ENCODE data around the gene RAB43. TPM values are rescaled to one million over a fixed set of nuclear protein-coding genes. Genes with fewer than 3 reads are reported as not detected.
"Not testable (repeated sequence)": the region's sequence is repeated elsewhere in the genome, so short reads cannot be mapped to it uniquely, and the experiment has no call there.

The RAB43 gene
- total and polyA plus RNA-seq, 4 donors, result 3.5 to 25.4 (median 17.1) TPM

GRCh38 chr3:129144786-129145185 lies 23.2 kb upstream of the RAB43 start:
- no peak for ATAC-seq (ENCODE audit: low FRiP score)
- intact Hi-C loops (cut with DNase I), result no loop called here
- no peak overlapping the region for H3K4me3 ChIP-seq (ENCODE audit: low read length in 2 of 2)
- H3K36me3 ChIP-seq (ENCODE audit: control insufficient read depth in 1 of 2, insufficient read depth in 2 of 2, low read length in 1 of 2), result peaks cover 2 to 4% of the 10 kb centered on the region in 2 donors
- DNase-seq, result no peak
- no peak overlapping the region for H3K27ac ChIP-seq (ENCODE audit: low read depth in 1 of 2, low read length in 2 of 2)
- no peaks in the 10 kb centered on the region for H3K9me3 ChIP-seq (ENCODE audit: control insufficient read depth, low read length)
- H3K4me1 ChIP-seq (ENCODE audit: control insufficient read depth in 1 of 2, insufficient read depth in 2 of 2, low read length in 2 of 2), result peaks cover 0 to 1% of the 10 kb centered on the region in 2 donors
- no peaks in the 10 kb centered on the region for H3K27me3 ChIP-seq (ENCODE audit: control insufficient read depth in 1 of 2, insufficient read depth in 2 of 2, low read length in 1 of 2)

GRCh38 chr3:129141011-129141410 lies 19.4 kb upstream of the RAB43 start:
- H3K27ac ChIP-seq (ENCODE audit: low read depth in 1 of 2, low read length in 2 of 2); ATAC-seq (ENCODE audit: low FRiP score); H3K4me1 ChIP-seq (ENCODE audit: control insufficient read depth in 1 of 2, insufficient read depth in 2 of 2, low read length in 2 of 2); intact Hi-C loops (cut with DNase I); DNase-seq; H3K4me3 ChIP-seq (ENCODE audit: low read length in 2 of 2); H3K27me3 ChIP-seq (ENCODE audit: control insufficient read depth in 1 of 2, insufficient read depth in 2 of 2, low read length in 1 of 2); H3K36me3 ChIP-seq (ENCODE audit: control insufficient read depth in 1 of 2, insufficient read depth in 2 of 2, low read length in 1 of 2); H3K9me3 ChIP-seq (ENCODE audit: control insufficient read depth, low read length): not testable (repeated sequence)
- 88 to 92% methylated on average over 5 of the region's 5 CpGs for WGBS, 2 donors

- ATAC-seq (ENCODE audit: low FRiP score) (no peak), DNase-seq (no peak)
- Histone ChIP-seq H3K4me1 (ENCODE audit: control insufficient read depth in 1 of 2, insufficient read depth in 2 of 2, low read length in 2 of 2) (no peaks in the 10 kb centered on the region), H3K9me3 (ENCODE audit: control insufficient read depth, low read length) (no peaks in the 10 kb centered on the region), H3K36me3 (ENCODE audit: control insufficient read depth in 1 of 2, insufficient read depth in 2 of 2, low read length in 1 of 2) (peaks cover 2 to 4% of the 10 kb centered on the region in 2 donors), H3K27ac (ENCODE audit: low read depth in 1 of 2, low read length in 2 of 2) (no peak overlapping the region), H3K4me3 (ENCODE audit: low read length in 2 of 2) (no peak overlapping the region), H3K27me3 (ENCODE audit: control insufficient read depth in 1 of 2, insufficient read depth in 2 of 2, low read length in 1 of 2) (no peaks in the 10 kb centered on the region)
- intact Hi-C loops (cut with DNase I), result no loop called here
- WGBS, 2 donors, result 63 to 69% methylated on average over 1 of the region's 1 CpG
Observed at GRCh38 chr3:129139911-129140310, 18.3 kb upstream of the RAB43 start.

- H3K27me3 ChIP-seq (ENCODE audit: control insufficient read depth in 1 of 2, insufficient read depth in 2 of 2, low read length in 1 of 2); ATAC-seq (ENCODE audit: low FRiP score); H3K4me3 ChIP-seq (ENCODE audit: low read length in 2 of 2); H3K27ac ChIP-seq (ENCODE audit: low read depth in 1 of 2, low read length in 2 of 2); H3K4me1 ChIP-seq (ENCODE audit: control insufficient read depth in 1 of 2, insufficient read depth in 2 of 2, low read length in 2 of 2); DNase-seq; H3K9me3 ChIP-seq (ENCODE audit: control insufficient read depth, low read length); intact Hi-C loops (cut with DNase I): not testable (repeated sequence)
- peaks cover 3 to 15% of the 10 kb centered on the region in 2 donors for H3K36me3 ChIP-seq (ENCODE audit: control insufficient read depth in 1 of 2, insufficient read depth in 2 of 2, low read length in 1 of 2)
- 95 to 98% methylated on average over 10 of the region's 10 CpGs for WGBS, 2 donors
Observed at GRCh38 chr3:129136275-129136674, 14.7 kb upstream of the RAB43 start.

GRCh38 chr3:129132097-129132866 lies 10.7 kb upstream of the RAB43 start:
- ATAC-seq (ENCODE audit: low FRiP score), result no peak
- H3K27me3 ChIP-seq (ENCODE audit: control insufficient read depth in 1 of 2, insufficient read depth in 2 of 2, low read length in 1 of 2), result no peaks in the 10 kb centered on the region
- H3K9me3 ChIP-seq (ENCODE audit: control insufficient read depth, low read length), result no peaks in the 10 kb centered on the region
- no peak overlapping the region for H3K27ac ChIP-seq (ENCODE audit: low read depth in 1 of 2, low read length in 2 of 2)
- H3K4me1 ChIP-seq (ENCODE audit: control insufficient read depth in 1 of 2, insufficient read depth in 2 of 2, low read length in 2 of 2), result no peaks in the 10 kb centered on the region
- 84 to 89% methylated on average over 5 of the region's 5 CpGs for WGBS, 2 donors
- no peak for DNase-seq
- H3K4me3 ChIP-seq (ENCODE audit: low read length in 2 of 2), result no peak overlapping the region
- H3K36me3 ChIP-seq (ENCODE audit: control insufficient read depth in 1 of 2, insufficient read depth in 2 of 2, low read length in 1 of 2), result peaks cover 9 to 17% of the 10 kb centered on the region in 2 donors
- intact Hi-C loops (cut with DNase I), result no loop called here

- H3K4me1 ChIP-seq (ENCODE audit: control insufficient read depth in 1 of 2, insufficient read depth in 2 of 2, low read length in 2 of 2), result no peaks in the 10 kb centered on the region
- H3K9me3 ChIP-seq (ENCODE audit: control insufficient read depth, low read length), result no peaks in the 10 kb centered on the region
- H3K27ac ChIP-seq (ENCODE audit: low read depth in 1 of 2, low read length in 2 of 2), result no peak overlapping the region
- peaks cover 9 to 17% of the 10 kb centered on the region in 2 donors for H3K36me3 ChIP-seq (ENCODE audit: control insufficient read depth in 1 of 2, insufficient read depth in 2 of 2, low read length in 1 of 2)
- H3K27me3 ChIP-seq (ENCODE audit: control insufficient read depth in 1 of 2, insufficient read depth in 2 of 2, low read length in 1 of 2), result no peaks in the 10 kb centered on the region
- no peak for ATAC-seq (ENCODE audit: low FRiP score)
- WGBS, 2 donors, result 78 to 80% methylated on average over 2 of the region's 2 CpGs
- intact Hi-C loops (cut with DNase I), result no loop called here
- H3K4me3 ChIP-seq (ENCODE audit: low read length in 2 of 2), result no peak overlapping the region
- no peak for DNase-seq
Observed at GRCh38 chr3:129131465-129132088, 10.0 kb upstream of the RAB43 start.

GRCh38 chr3:129130291-129130813 lies 8.7 kb upstream of the RAB43 start:
- intact Hi-C loops (cut with DNase I), result no loop called here
- DNase-seq, result no peak
- Histone ChIP-seq H3K27me3 (ENCODE audit: control insufficient read depth in 1 of 2, insufficient read depth in 2 of 2, low read length in 1 of 2) (no peaks in the 10 kb centered on the region), H3K4me1 (ENCODE audit: control insufficient read depth in 1 of 2, insufficient read depth in 2 of 2, low read length in 2 of 2) (no peaks in the 10 kb centered on the region), H3K36me3 (ENCODE audit: control insufficient read depth in 1 of 2, insufficient read depth in 2 of 2, low read length in 1 of 2) (peaks cover 9 to 17% of the 10 kb centered on the region in 2 donors), H3K4me3 (ENCODE audit: low read length in 2 of 2) (no peak overlapping the region), H3K9me3 (ENCODE audit: control insufficient read depth, low read length) (no peaks in the 10 kb centered on the region), H3K27ac (ENCODE audit: low read depth in 1 of 2, low read length in 2 of 2) (no peak overlapping the region)
- ATAC-seq (ENCODE audit: low FRiP score), result no peak
- 84% methylated on average over 13 of the region's 13 CpGs for WGBS, 2 donors

GRCh38 chr3:129128357-129129155 lies 7.0 kb upstream of the RAB43 start:
- Histone ChIP-seq H3K9me3 (ENCODE audit: control insufficient read depth, low read length) (no peaks in the 10 kb centered on the region), H3K27ac (ENCODE audit: low read depth in 1 of 2, low read length in 2 of 2) (no peak overlapping the region), H3K36me3 (ENCODE audit: control insufficient read depth in 1 of 2, insufficient read depth in 2 of 2, low read length in 1 of 2) (peaks cover 6% of the 10 kb centered on the region in 2 donors), H3K4me1 (ENCODE audit: control insufficient read depth in 1 of 2, insufficient read depth in 2 of 2, low read length in 2 of 2) (no peaks in the 10 kb centered on the region), H3K27me3 (ENCODE audit: control insufficient read depth in 1 of 2, insufficient read depth in 2 of 2, low read length in 1 of 2) (no peaks in the 10 kb centered on the region), H3K4me3 (ENCODE audit: low read length in 2 of 2) (no peak overlapping the region)
- whole genome bisulfite sequencing, 2 donors, result 93 to 94% methylated on average over 16 of the region's 16 CpGs
- intact Hi-C loops (cut with DNase I), result no loop called here
- DNase-seq (no peak), ATAC-seq (ENCODE audit: low FRiP score) (no peak)
